HG02678 (cell line): ENCODE data around the gene TMEM126B.
"Not testable (repeated sequence)": the region's sequence is repeated elsewhere in the genome, so short reads cannot be mapped to it uniquely, and the experiment has no call there.

Experiments
- ATAC-seq: cut with Tn5 transposase; IDR thresholded peaks from one replicate; pipeline ENCODE4 v1.9.1; 2021; ENCODE audit warnings: mild to moderate bottlenecking, moderate library complexity; ENCODE audit not compliant: unreplicated experiment

The TMEM126B gene

GRCh38 chr11:85627998-85628770 is at the start of gene TMEM126B:
Gene TMEM126B (plus strand): TSS chr11:85628593. CDS start chr11:85628608, 15 bp downstream.
- ATAC-seq = peak; percentile 99

GRCh38 chr11:85582111-85582510 is 46.3 kb upstream of the TMEM126B start:
- no peak for ATAC-seq

DNA sequence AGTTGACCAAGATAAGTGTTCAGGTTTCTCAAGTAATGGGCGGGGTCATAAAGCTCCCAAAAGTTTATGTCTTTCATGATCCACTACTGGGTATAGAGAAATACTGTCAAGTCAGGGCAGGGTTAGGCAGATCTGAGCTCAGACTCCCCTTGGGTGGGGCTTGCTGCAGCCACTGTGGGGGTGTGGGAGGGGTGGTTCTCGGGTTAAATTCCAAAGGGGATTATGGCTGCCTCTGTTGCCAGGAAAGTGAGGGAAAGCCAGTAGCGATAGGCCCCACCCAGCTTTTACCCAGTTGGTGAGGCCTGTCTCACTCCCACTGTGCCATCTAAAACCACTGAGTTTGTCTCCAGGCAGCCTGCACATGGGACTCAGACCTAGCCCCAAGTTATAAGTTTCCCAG is 39.0 kb upstream of the TMEM126B start:
- ATAC-seq = no peak

DNA sequence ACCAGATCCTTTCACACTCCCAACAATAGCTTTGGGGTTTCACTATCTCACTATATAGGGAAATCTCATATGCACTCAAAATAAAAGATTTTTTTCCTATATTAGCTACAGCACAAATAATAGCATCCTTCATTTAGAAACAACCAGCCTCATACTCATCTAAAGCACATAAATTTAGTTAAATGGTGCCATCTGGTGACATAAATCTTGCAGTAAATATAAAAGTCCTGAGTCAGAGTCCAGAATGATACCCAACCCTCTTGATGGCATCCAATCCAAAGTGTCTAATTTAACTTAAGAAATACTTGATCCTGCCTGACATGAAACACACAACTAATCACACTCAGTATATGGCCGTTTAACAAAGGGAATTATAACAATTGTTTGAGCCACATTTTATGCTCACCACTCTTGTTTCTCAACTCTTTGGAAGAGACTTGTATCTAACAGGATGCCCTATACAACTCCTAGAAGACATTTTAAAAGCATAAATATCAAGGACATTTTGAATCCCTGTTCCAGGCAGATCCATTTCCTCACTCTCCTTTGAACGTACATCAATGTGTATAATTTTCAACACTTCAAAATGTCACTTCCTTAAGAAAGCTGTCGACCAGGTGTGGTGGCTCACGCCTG is 37.4 kb upstream of the TMEM126B start:
- ATAC-seq = no peak

DNA sequence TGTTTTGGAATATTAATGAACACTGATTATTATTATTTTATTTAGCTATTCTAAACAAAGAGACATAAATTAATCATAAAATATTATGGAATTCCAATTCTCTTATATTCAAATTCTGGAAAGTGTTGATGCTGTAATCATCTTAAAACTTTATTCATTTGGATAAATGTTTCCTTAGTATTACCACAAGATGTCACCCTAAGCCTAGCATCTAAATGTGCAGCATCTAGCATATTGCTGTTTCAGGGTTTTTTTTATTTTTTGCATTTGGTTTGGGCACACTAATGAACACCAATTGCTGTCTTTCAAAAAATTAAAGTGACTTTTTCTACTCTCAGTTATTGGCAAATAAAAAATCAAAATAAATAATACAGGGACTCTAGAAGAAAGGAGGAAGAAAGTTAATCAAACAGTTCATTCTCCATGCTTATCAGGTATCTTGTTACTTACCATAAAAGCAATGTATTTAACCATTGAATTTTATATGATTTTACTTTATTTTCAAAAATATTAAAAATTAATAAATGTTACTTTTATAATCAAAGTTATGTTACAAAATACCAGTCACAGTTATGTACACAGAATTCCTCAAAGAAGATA is 33.0 kb upstream of the TMEM126B start:
- ATAC-seq = peak; percentile 66

- no peak for ATAC-seq
Observed at GRCh38 chr11:85596886-85597285, 31.5 kb upstream of the TMEM126B start.

DNA sequence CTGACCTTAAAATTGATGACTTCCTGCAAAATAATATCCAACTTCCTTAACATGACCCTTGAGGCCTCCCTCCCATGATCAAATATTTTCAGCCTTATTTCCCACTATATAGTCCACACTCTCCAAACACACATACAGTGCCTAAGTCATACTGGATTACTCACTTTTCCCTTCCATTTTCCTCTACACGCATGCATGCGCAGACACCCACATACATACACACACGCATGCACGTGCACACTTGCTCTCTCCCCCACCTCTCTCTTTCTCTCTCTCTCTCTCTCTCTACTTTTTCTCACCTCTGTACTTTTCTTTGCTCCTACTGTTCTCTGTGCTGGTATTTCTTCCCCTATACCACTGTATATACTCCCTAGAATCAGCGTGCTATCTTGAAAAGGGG is 29.3 kb upstream of the TMEM126B start:
- ATAC-seq = no peak

DNA sequence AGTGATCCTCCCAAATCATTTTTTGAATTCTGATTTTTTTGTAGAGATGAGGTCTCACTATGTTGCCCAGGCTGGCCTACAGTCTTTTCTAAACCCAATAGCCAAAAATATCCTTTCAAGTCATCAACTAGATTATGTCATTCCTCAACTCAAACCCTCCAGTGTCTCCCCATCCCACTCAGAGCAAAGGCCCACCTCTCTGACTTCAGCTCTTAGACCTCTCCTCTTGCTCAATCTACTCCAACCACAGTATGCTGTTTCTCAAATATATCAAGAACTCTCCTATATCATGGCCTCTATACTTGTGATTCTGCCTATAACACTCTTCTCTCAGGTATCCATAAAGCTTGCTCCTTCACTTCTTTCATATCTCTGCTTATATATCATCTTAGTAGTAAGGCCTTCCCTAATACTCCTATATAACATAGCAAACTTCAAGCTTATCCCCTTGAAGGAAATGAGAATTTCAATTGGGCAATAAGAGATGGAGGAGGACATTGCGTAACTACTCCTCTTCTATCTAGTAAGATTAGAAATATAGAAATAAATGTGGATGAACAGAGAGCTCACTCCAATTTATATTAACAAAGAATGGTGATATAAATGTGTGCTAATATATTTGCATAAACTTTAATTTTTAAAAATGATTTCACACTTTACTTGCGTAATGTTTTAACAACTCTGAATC is 25.7 kb upstream of the TMEM126B start:
- ATAC-seq = no peak

DNA sequence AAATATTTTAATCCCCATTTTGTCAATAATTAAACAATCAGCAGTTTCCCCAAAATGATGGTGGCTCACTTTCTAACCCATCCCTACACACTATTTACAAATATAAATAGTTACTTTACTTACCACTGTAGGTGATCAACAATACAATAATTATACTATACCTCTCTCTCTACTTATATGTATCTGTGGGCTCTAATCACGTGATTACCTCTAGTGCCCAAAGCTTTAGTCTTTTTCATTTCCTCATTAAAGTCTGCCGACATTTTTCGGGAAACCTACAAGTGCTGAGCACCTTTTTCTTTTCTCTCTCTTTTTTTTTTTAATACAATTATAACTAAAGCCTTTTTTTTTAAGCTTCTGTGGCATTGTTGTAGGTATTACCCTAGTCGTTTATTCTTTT is 25.2 kb upstream of the TMEM126B start:
- ATAC-seq = no peak

DNA sequence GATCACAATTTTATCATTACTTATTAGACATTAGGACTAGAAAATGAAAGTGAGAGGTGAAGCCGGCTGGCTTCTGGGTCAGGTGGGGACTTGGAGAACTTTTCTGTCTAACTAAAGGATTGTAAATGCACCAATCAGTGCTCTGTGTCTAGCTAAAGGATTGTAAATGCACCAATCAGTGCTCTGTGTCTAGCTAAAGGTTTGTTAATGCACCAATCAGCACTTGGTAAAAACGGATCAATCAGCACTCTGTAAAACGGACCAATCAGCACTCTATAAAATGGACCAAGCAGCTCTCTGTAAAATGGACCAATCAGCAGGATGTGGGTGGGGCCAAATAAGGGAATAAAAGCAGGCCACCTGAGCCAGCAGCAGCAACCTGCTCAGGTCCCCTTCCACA is 22.2 kb upstream of the TMEM126B start:
- not testable (repeated sequence) for ATAC-seq

GRCh38 chr11:85608621-85609020 is 19.8 kb upstream of the TMEM126B start:
- not testable (repeated sequence) for ATAC-seq

DNA sequence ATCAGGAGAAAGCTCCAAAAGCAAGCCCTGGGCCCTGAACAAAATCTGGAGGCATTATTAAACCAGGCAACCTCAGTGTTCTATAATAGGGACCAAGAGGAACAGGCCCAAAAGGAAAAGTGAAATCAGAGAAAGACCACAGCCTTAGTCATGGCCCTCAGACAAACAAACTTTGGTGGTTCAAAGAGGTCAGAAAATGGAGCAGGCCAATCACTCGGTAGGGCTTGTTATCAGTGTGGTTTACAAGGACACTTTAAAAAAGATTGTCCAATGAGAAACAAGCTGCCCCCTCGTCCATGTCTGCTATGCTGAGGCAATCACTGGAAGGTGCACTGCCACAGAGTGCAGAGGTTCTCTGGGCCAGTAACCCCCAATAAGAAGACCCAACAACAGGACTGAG is 19.1 kb upstream of the TMEM126B start:
- ATAC-seq = not testable (repeated sequence)

DNA sequence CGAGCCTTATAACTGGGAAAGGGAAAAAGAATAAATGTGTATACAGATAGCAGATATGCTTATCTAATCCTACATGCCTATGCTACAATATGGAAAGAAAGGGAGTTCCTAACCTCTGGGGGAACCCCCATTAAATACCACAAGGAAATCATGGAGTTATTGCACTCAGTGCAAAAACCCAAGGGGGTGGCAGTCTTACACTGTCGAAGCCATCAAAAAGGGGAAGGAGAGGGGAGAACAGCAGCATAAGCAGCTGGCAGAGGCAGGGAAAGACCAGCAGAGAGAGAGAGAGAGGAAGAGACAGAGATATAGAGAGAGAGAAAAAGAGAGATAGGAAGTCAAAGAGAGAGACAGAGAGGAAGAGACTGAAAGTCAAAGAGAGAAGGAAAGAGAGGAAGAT is 16.8 kb upstream of the TMEM126B start:
- not testable (repeated sequence) for ATAC-seq

DNA sequence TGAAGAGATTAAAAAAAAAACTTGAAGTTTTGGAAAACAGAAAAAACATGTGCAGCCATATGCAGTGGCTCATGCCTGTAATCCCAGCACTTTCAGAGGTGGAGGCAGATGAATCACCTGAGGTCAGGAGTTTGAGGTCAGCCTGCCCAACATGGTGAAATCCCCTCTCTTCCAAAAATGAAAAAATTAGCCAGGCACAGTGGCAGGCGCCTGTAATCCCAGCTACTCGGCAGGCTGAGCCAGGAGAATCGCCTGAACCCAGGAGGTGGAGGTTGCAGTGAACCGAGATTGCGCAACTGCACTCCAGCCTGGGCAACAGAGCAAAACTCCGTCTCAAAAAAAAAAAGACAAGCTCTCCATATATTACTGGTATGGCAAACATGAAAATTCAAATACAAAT is 8.9 kb upstream of the TMEM126B start:
- ATAC-seq = no peak

GRCh38 chr11:85620256-85620655 is 8.1 kb upstream of the TMEM126B start:
- no peak for ATAC-seq

- ATAC-seq = no peak
Observed at GRCh38 chr11:85626496-85626895, 1.9 kb upstream of the TMEM126B start.

- no peak for ATAC-seq
Observed at GRCh38 chr11:85627332-85627997, 928 bp upstream of the TMEM126B start, which contains the start of gene DLG2. Gene DLG2 (minus strand): TSS chr11:85627344.

GRCh38 chr11:85628771-85629341 is 463 bp downstream of the TMEM126B start:
- ATAC-seq = peak; percentile 9

- ATAC-seq = no peak
Observed at GRCh38 chr11:85634747-85635146, 6.4 kb downstream of the TMEM126B start.

- no peak for ATAC-seq
Observed at GRCh38 chr11:85643191-85643614, 14.8 kb downstream of the TMEM126B start.
